Psoas muscle (tissue), 8 donors: ENCODE data around the gene MCTP2. TPM values are rescaled to one million over a fixed set of nuclear protein-coding genes. Genes with fewer than 3 reads are reported as not detected.

Source experiments
- ATAC-seq, 4 donors: fragments of 200-7000 bp; cut with Tn5 transposase; one replicate each; pipeline ENCODE4 v1.9.1; 2020; ENCODE audit warnings: moderate library complexity in 3 of 4, mild to moderate bottlenecking in 2 of 4
- DNase-seq, 2 donors: peaks; one replicate each; pipeline ENCODE4 v3.0.0-alpha.2; 2020
- H3K27ac ChIP-seq: fragments of 200-600 bp; one replicate; pipeline ENCODE4 v1.8.0; 2022
- H3K27me3 ChIP-seq, 3 donors: fragments of 200-600 bp in 1 of 3; one replicate each; pipeline versions ENCODE4 v1.6.1 to v1.8.0; 2013 to 2022; ENCODE audit warnings: low read length in 2 of 3, mild to moderate bottlenecking in 2 of 3, moderate library complexity in 1 of 3; ENCODE audit not compliant: insufficient read depth in 3 of 3
- H3K36me3 ChIP-seq, 2 donors: fragments of 200-600 bp in 1 of 2; one replicate each; pipeline versions ENCODE4 v1.6.1 to v1.8.0; 2013 to 2022; ENCODE audit warnings: low read depth in 1 of 2, mild to moderate bottlenecking in 1 of 2, moderate library complexity in 1 of 2; ENCODE audit not compliant: insufficient read depth in 1 of 2
- H3K4me1 ChIP-seq: fragments of 200-600 bp; one replicate; pipeline ENCODE4 v1.8.0; 2022
- H3K4me3 ChIP-seq: fragments of 200-600 bp; one replicate; pipeline ENCODE4 v1.8.0; 2022; ENCODE audit warnings: mild to moderate bottlenecking
- H3K9me3 ChIP-seq: fragments of 200-600 bp; one replicate; pipeline ENCODE4 v1.8.0; 2022
- WGBS, 3 donors: extraction: QIAGEN DNeasy Blood & Tissue Kit; methylation state at CpG; one replicate each; pipeline versions ENCODE4 v1.1.6 to v1.1.7; 2013; 5-methylcytosine and 5-hydroxymethylcytosine counted together
- intact Hi-C, 2 donors: fragments of 100-400 bp; cut with DNase I; formaldehyde crosslinking; loops; one replicate each; pipeline versions ENCODE4 v1.11.0 to v1.14.2; 2022
- polyA plus RNA-seq, 3 donors: library from polyadenylated mRNA; stranded (reverse); fragments of 200-250 nt; gene quantifications; one replicate each; pipeline ENCODE4 v1.2.3, GENCODE V29; 2013
- total RNA-seq, 4 donors: library from RNA; stranded (reverse); fragmentation: NEBNext Ultra II Directional in 2 of 4; extraction: Animal tissue kit (Norgen Biotek cat#: 25700) in 2 of 4; gene quantifications; one replicate each; pipeline versions ENCODE4 v1.2.1 to v1.2.4, GENCODE V29; 2021 to 2023
- TF ChIP-seq, protein P1 (sequence below): fragments of 200-600 bp; IDR thresholded peaks from one replicate; pipeline ENCODE4 v1.8.0; 2022; ENCODE audit warnings: antibody characterized with exemption
- donor health status: healthy with polysubstance abuse.
- donor health status: DM: no; HTN: no; CAD: no; lungs with moderate emphysema.
- donor health status: Bipolar disorder and iron deficiency.
- donor health status: healthy.
- donor health status: DM: yes; HTN: yes; CAD: no.
- donor health status: DM: no; HTN: no; CAD: no.
- donor health status: DM: no; HTN: no; CAD: no.
- donor health status: DM: yes; HTN: yes; CAD: no.

Gene MCTP2
- total and polyA plus RNA-seq, 7 donors: 0.01 to 1.1 (median 0.33) TPM; not detected in 1

DNA sequence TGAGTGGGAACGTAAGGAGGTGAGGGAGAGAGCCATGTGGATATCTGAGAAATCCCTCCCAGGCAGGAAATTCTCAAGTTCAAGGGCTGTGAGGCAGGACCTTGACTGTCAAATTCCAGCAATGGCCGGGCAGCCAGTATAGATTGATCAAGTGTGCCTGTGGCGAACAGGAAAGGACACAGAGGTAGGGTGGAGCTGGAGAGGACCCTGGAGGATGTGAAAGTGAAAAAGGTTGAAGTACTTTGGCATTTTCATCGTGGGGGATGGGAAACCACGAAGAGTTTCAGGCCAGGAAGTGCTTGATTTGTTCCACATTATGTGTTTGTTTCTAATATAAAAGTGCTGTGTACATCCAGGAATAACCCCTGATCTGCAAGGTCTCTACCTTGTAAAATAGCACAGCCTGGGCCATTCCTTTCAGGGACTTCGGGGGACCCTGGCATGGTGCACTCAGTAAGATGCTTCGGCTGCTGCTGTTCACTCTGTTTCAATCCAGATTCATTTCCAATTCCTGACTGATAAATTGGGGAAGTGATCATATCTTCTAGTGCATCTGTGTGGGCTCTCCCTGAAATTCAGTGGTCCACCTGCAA, 156.6 kb downstream of the MCTP2 start:
- DNase-seq: no peak
- Histone ChIP-seq H3K36me3 (no peaks in the 10 kb centered on the region), H3K27me3 (no peaks in the 10 kb centered on the region), H3K4me1 (no peaks in the 10 kb centered on the region), H3K4me3 (no peak overlapping the region), H3K9me3 (no peaks in the 10 kb centered on the region), H3K27ac (no peak overlapping the region)
- intact Hi-C loops: no loop called here
- no peak for ATAC-seq
- TF ChIP-seq, protein P1, sequence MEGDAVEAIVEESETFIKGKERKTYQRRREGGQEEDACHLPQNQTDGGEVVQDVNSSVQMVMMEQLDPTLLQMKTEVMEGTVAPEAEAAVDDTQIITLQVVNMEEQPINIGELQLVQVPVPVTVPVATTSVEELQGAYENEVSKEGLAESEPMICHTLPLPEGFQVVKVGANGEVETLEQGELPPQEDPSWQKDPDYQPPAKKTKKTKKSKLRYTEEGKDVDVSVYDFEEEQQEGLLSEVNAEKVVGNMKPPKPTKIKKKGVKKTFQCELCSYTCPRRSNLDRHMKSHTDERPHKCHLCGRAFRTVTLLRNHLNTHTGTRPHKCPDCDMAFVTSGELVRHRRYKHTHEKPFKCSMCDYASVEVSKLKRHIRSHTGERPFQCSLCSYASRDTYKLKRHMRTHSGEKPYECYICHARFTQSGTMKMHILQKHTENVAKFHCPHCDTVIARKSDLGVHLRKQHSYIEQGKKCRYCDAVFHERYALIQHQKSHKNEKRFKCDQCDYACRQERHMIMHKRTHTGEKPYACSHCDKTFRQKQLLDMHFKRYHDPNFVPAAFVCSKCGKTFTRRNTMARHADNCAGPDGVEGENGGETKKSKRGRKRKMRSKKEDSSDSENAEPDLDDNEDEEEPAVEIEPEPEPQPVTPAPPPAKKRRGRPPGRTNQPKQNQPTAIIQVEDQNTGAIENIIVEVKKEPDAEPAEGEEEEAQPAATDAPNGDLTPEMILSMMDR: no peak
- WGBS, 3 donors: 43 to 46% (median 45%) methylated on average over 7 of the region's 7 CpGs

GRCh38 chr15:94395640-94396039, 164.3 kb downstream of the MCTP2 start:
- Histone ChIP-seq H3K27ac (no peak overlapping the region), H3K36me3 (no peaks in the 10 kb centered on the region), H3K4me1 (no peaks in the 10 kb centered on the region), H3K4me3 (no peak overlapping the region), H3K27me3 (no peaks in the 10 kb centered on the region), H3K9me3 (no peaks in the 10 kb centered on the region)
- no peak for ATAC-seq
- 15 to 20% (median 17%) methylated on average over 1 of the region's 1 CpG for WGBS, 3 donors
- no peak for DNase-seq
- intact Hi-C loops: no loop called here
- TF ChIP-seq, protein P1: no peak

GRCh38 chr15:94397337-94397736, 166.0 kb downstream of the MCTP2 start:
- TF ChIP-seq, protein P1: no peak
- no peaks in the 10 kb centered on the region for H3K4me1 ChIP-seq
- no peak overlapping the region for H3K27ac ChIP-seq
- no peak for DNase-seq
- no peaks in the 10 kb centered on the region for H3K9me3 ChIP-seq
- 62 to 64% (median 62%) methylated on average over 3 of the region's 3 CpGs for WGBS, 3 donors
- H3K36me3 ChIP-seq: no peaks in the 10 kb centered on the region
- intact Hi-C loops: no loop called here
- H3K27me3 ChIP-seq: no peaks in the 10 kb centered on the region
- no peak for ATAC-seq
- no peak overlapping the region for H3K4me3 ChIP-seq

DNA sequence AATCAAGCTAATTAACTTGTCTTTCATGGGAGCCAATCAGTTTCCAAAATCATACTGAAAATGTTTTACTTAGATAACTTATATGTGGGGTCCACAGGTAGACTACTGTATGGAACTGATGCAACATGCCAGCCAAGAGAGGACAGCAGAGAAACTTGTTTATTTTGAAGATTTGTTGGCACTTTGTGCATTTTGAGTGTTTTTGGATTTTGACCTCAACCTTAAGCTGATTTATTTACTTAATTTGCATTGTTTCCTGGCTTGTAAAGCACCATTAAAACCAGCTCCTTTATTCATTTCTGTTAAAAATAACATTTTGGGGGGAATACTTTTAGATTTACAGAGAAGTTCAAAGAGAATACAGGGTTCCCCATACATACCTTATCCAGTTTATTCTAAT, 166.6 kb downstream of the MCTP2 start:
- Histone ChIP-seq H3K4me1 (no peaks in the 10 kb centered on the region), H3K27me3 (no peaks in the 10 kb centered on the region), H3K27ac (no peak overlapping the region), H3K36me3 (no peaks in the 10 kb centered on the region), H3K9me3 (no peaks in the 10 kb centered on the region), H3K4me3 (no peak overlapping the region)
- intact Hi-C loops: no loop called here
- TF ChIP-seq, protein P1: no peak
- DNase-seq: no peak
- ATAC-seq: no peak
